NCI-H187 (cell line): ENCODE results near the gene IRF5.

Experiments used
- DNase-seq, 2 experiments: peaks; one replicate each; lab custom pipeline; 2025; lab: John Stamatoyannopoulos, UW

Gene IRF5

GRCh38 chr7:128937647-128938543, at the start of gene IRF5:
IRF5 (plus strand) TSS chr7:128937927; CDS start chr7:128942082, 4,155 bp downstream.
- DNase-seq, result no peak

DNA sequence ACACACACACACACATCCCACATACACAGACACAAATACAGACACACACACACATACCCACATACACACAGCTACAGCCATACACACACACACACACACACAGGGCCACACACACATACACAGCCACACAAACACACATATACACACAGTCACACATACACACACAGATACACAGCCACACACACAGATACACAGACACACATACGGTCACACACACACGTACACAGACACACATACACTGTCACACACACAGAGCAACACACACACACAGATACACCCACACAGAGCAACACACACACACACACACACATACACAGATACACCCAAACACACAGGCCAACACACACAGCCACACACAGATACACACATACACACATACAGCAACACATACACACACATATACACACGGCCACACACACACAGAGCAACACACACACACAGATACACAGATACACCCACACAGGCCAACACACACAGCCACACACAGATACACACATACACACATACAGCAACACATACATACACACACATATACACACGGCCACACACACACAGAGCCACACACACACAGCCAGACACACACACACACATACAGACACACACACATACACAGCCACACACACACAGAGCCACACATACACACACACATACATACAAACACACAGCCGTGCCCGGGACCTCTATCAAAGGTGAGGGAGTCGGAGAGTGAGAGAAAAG, 49.5 kb upstream of the IRF5 start:
- DNase-seq, result no peak

DNA sequence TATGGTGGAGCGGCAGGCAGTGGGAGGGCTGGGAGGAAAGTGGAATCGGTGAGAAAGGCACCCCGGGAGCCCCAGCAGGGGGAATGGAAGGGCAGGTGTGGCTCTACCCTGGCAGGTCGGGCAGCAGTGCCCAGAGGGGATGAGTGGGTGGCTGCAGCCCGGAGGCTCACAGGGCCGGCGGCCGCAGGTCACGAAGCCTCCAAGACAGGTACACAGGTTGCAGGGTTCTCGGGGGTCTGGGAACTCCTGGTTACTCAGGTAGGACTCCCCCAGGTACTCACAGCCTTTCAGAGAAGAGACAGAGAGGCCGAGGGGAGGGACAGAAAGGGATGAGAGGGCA, 49.0 kb upstream of the IRF5 start:
- DNase-seq, result no peak

DNA sequence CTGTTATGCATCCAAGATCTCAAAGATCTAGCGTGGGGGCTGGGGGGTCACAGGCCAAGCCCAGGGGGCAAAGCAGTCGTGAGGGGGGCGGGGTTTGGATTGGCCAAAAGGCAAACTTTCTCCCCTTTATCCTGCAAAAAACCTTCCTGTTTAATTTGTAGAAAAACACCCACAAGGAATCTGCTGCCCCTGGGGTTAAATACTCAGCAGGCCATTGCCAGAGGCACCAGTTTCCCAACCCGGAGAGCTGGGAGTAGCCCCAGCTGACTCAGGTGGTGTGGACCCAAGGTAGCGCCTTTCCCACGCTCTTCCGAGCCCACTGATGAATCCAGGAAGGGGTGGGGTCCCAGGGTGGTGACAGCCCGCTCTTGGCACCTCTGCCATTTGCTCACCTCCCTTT, 48.6 kb upstream of the IRF5 start:
- DNase-seq, result no peak

DNA sequence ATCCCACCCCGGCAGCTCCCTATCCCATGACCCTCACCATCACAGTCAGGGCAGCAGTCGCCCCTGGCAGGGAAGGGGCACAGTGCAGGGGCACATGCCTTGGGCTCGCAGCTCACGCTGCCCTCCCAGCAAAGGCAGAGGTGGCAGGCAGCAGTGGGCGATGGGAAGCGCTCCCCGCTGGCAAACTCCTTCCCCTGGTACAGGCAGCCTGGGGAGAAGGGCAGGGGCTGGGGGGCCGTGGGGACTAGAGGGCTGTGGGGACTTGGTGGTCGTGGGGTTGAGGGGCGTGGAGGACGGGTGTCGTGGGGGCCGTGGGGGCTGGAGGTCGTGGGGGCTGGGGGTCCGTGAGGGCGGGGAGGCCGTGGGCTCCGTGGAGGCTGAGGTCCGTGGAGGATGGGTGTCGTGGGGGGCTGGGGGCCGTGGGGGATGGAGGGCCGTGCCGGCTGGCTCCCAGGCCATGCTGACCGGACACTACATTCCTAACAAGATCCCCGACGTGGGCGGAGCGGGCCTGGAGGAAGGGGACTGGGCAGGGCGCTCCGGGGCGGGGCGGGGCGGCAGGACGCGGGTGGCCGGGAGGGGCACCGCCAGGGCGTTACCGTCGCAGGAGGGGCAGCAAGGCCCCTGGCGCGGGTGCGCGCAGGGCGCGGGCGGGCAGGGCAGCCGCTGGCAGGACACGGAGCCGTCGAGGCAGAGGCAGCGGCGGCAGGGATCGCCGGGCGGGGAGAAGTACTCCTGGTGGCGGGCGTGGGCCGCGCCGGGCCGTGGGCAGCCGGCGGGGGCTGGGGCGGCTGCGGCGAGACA, 47.2 kb upstream of the IRF5 start:
- no peak for DNase-seq

- DNase-seq, result no peak
Measured at GRCh38 chr7:128891110-128891941, 46.4 kb upstream of the IRF5 start.

DNA sequence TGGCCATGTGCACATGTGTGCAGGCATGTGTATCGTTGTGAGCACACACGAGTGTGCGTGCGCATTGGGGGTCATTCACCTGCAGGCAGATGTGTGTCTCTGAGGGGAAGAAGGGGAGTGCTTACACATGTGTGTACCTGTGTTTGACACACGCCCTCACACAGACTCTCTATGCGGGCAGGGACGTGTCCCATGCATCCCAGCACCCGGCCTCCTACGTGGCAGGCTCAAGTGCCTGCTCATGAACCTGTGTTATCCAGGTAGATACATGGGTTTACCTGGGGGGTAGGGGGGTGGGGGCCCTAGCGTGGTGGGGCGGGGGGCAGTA, 45.8 kb upstream of the IRF5 start:
- no peak for DNase-seq

- no peak for DNase-seq
Measured at GRCh38 chr7:128892521-128893250, 45.0 kb upstream of the IRF5 start.

GRCh38 chr7:128893251-128894100, 44.3 kb upstream of the IRF5 start:
- DNase-seq, result no peak

DNA sequence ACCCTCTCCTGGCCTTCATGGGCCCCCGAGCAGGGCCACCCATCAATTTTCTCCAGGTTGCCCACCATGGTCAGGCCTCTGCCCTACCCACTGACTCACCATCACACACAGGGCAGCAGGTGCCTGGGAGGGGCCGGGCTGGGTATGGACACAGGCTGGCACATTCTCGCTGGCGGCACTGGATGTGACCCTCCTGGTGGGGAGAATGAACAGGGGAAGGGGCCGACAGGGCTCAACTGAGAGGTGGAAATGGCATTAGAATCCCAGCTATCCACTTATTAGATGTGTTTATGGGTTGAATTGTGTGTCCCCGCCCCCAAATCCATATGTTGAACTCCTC, 43.7 kb upstream of the IRF5 start:
- DNase-seq, result no peak

DNA sequence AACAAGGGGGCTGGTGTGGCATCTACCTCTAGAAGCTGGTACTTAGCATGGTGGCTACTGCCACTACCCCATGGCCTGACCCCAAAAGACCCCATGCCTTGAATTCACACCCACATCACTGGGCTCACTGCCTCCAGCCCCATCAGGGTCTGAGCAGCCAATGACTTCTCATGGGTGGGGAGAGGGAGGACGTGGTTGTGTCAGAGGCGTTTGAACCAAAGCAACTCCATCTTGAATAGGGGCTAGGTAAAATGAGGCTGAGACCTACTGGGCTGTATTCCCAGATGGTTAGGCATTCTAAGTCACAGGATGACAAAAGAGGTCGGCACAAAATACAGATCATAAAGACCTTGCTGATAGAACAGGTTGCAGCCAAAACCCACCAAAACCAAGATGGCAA, 42.4 kb upstream of the IRF5 start:
- no peak for DNase-seq

- no peak for DNase-seq
Measured at GRCh38 chr7:128899392-128899791, 38.3 kb upstream of the IRF5 start.

GRCh38 chr7:128900237-128900636, 37.5 kb upstream of the IRF5 start:
- DNase-seq, result no peak

DNA sequence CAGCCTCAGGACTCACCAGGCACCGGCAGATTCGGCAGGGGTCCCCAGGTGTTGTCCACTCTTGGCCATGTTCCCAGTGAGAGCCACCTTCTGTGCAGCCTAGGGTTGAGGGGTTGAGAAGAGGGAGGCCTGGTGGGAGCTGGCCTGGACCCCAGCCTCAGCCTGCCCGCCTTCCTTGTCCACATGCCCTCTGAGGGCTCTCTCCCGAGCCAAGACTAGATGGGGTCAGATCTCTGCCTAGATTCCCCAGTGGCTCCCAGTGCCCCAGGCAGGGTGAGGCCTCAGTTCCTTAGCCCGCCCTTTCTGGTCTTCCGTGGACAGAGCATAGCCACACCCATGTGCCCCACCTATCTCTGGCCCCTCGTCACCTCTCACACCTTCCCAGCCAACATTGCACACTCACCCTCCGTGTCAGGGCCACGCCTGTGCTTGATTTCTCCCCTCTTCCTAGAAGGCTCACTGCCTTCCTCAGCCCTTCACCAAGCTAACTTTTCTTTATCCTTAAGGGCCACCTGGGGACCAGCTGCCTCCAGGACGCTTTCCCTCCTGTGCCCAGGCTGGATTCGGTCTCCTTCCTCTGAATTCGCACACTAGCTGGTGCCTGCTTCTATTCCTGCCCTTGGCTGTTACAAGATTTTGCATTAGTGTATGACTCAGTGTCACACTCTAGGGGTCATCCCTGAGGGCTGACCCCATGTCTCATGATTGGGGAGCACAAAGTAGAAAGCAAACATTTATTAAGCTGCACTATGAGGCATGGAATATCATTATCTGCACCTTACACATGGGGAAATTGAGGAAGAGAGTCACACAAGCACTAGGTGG, 34.8 kb upstream of the IRF5 start:
- DNase-seq, result no peak

GRCh38 chr7:128903621-128904361, 33.9 kb upstream of the IRF5 start:
- DNase-seq, result no peak

- no peak for DNase-seq
Measured at GRCh38 chr7:128904381-128905197, 33.1 kb upstream of the IRF5 start.

- no peak for DNase-seq
Measured at GRCh38 chr7:128906001-128906765, 31.5 kb upstream of the IRF5 start.
